Panc1 (cell line): ENCODE results near the gene CNTRL.

ENCODE experiments used
- POLR2AphosphoS5 ChIP-seq: IDR thresholded peaks from 2 replicates; pipeline ENCODE4 v1.6.1; 2012; ENCODE audit warnings: mild to moderate bottlenecking, low read depth, low read length, moderate library complexity
- SIN3A ChIP-seq: IDR thresholded peaks from 2 replicates; pipeline ENCODE4 v1.6.1; 2012; ENCODE audit warnings: low read depth, mild to moderate bottlenecking, low read length, moderate library complexity, borderline replicate concordance; ENCODE audit not compliant: insufficient read depth
- TF ChIP-seq, protein P1 (sequence below): fragments of 450-650 bp; IDR thresholded peaks from 2 replicates; pipeline ENCODE4 v1.5.1; 2017; ENCODE audit warnings: mild to moderate bottlenecking
- TF ChIP-seq, protein P2 (sequence below), 2 experiments: IDR thresholded peaks; 2 replicates each; pipeline ENCODE4 v1.6.1; 2011 to 2012; ENCODE audit warnings: low read depth in 2 of 2, control low read depth in 1 of 2, low read length in 1 of 2, mild to moderate bottlenecking in 1 of 2, moderate library complexity in 1 of 2; ENCODE audit not compliant: insufficient read depth in 1 of 2

DNA sequence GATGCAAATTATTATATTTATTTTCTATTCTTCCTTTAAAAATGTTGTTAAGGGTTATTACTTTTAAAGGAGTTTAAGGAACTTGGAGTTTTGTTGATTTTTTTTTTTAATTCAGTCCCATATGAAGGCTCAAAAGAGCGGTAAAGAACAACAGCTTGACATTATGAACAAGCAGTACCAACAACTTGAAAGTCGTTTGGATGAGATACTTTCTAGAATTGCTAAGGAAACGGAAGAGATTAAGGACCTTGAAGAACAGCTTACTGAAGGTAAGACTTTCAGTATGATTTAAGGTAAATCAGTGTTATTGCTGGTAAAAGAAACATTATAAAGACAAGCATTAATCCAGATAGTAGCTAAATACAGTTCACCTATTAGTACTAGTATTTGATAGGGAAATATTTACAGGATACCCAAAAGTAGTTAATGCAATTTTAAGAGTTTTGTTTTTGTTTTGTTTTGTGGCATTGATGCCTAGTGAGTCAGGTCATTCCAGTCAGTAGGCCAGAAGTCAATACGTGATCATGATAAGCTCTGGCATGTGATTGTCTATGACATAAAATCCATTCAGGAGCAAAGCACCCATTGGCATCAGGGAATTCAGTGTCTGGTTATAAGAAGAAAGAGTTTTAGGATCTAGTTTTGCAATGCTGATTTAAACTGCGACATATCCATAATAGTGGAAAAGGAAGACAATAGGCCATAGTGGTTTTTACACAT is 49.2 kb downstream of the CNTRL start:
- TF ChIP-seq, protein P1, sequence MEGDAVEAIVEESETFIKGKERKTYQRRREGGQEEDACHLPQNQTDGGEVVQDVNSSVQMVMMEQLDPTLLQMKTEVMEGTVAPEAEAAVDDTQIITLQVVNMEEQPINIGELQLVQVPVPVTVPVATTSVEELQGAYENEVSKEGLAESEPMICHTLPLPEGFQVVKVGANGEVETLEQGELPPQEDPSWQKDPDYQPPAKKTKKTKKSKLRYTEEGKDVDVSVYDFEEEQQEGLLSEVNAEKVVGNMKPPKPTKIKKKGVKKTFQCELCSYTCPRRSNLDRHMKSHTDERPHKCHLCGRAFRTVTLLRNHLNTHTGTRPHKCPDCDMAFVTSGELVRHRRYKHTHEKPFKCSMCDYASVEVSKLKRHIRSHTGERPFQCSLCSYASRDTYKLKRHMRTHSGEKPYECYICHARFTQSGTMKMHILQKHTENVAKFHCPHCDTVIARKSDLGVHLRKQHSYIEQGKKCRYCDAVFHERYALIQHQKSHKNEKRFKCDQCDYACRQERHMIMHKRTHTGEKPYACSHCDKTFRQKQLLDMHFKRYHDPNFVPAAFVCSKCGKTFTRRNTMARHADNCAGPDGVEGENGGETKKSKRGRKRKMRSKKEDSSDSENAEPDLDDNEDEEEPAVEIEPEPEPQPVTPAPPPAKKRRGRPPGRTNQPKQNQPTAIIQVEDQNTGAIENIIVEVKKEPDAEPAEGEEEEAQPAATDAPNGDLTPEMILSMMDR = no peak
- TF ChIP-seq POLR2AphosphoS5 (no peak), SIN3A (no peak)
- TF ChIP-seq, protein P2, sequence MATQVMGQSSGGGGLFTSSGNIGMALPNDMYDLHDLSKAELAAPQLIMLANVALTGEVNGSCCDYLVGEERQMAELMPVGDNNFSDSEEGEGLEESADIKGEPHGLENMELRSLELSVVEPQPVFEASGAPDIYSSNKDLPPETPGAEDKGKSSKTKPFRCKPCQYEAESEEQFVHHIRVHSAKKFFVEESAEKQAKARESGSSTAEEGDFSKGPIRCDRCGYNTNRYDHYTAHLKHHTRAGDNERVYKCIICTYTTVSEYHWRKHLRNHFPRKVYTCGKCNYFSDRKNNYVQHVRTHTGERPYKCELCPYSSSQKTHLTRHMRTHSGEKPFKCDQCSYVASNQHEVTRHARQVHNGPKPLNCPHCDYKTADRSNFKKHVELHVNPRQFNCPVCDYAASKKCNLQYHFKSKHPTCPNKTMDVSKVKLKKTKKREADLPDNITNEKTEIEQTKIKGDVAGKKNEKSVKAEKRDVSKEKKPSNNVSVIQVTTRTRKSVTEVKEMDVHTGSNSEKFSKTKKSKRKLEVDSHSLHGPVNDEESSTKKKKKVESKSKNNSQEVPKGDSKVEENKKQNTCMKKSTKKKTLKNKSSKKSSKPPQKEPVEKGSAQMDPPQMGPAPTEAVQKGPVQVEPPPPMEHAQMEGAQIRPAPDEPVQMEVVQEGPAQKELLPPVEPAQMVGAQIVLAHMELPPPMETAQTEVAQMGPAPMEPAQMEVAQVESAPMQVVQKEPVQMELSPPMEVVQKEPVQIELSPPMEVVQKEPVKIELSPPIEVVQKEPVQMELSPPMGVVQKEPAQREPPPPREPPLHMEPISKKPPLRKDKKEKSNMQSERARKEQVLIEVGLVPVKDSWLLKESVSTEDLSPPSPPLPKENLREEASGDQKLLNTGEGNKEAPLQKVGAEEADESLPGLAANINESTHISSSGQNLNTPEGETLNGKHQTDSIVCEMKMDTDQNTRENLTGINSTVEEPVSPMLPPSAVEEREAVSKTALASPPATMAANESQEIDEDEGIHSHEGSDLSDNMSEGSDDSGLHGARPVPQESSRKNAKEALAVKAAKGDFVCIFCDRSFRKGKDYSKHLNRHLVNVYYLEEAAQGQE (IDR thresholded peaks at IDR 0.05; ENCODE audit: insufficient read depth in 1 of 2, low read depth in 2 of 2, low read length in 1 of 2) = no peak
